Stimulated activated CD4-positive, alpha-beta T cell treated with anti-CD3 and anti-CD28 coated beads, Interleukin-4, amount 100 ng/mL, for 1 hour (primary cell): Measurements from ENCODE around the gene GAL3ST1.
"Not testable (repeated sequence)": the region's sequence is repeated elsewhere in the genome, so short reads cannot be mapped to it uniquely, and the experiment has no call there.

Source experiments
- DNase-seq: peaks from one replicate; pipeline ENCODE4 v3.0.0-alpha.2; 2020

GAL3ST1 gene

DNA sequence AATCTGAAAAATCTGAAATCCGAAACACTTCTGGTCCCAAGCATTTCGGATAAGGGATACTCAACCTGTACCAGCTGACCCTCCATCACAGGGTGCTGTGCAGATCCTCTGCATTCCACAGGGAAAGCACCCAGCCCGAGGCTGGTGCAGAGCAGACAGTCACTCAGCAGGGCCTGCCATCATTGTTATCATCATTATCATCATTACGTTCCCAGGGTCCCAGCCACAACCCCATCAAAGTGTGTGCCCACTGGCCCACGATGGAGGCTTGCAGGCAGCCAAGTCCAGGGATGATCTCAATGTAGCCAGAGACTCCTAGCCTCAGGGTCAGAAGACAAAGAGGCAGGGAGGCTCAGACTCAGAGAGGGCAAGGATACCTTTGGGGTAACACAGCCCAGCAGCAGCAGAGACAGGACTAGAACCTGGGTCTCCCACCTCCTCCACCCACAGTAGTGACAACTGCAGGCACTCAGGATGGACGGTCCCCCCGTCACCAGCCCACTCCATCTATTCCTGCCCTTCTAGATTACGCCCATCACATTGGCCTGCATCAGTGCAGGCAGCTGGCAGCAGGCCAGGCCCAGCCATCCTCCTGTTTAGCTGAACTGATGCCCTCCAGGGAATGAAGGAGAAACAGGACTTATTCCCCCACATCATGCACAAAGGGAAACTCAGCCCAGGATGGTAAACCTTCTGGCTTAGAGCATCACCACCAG is 10.3 kb downstream of the GAL3ST1 start:
- DNase-seq, result no peak

- no peak for DNase-seq
These were observed 12.1 kb downstream of the GAL3ST1 start for GRCh38 chr22:30562366-30562765.

DNA sequence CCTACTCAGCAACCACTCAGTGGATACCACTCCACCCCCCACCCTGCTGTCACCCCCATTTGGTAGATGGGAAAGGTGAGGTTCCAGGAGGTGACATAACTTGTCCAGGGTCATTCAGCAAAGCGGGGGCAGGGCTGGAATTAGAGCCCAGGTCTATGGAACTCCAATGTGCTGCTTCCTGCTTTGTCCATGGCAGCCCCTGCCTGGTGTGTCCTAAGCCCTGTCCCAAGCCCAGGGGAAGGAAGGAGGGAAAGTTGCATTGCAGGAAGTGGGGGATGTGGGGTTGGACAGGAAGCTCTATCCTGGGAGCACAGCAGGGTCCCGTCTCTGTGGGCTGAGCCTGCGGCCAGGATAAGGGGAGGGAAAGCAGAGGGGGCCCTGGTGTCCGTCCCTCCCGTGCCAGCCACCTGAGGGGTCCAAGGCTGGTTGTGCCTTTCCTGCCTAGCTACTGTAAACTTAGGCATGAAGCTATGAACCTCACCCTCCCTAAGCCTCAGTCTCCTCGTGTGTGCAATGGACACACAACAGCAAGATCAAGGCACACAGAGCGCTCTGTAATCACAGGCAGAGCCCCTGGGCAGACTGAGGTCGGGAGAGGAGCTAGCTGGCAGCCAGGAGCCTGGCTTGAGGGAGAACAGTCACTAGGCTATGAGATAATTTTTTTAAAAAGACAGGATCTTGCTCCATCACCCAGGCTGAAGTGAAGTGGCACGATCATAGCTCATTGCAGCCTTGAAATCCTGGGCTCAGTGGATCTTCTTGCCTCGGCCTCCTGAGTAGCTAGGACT is 12.9 kb downstream of the GAL3ST1 start:
- DNase-seq, result no peak

DNA sequence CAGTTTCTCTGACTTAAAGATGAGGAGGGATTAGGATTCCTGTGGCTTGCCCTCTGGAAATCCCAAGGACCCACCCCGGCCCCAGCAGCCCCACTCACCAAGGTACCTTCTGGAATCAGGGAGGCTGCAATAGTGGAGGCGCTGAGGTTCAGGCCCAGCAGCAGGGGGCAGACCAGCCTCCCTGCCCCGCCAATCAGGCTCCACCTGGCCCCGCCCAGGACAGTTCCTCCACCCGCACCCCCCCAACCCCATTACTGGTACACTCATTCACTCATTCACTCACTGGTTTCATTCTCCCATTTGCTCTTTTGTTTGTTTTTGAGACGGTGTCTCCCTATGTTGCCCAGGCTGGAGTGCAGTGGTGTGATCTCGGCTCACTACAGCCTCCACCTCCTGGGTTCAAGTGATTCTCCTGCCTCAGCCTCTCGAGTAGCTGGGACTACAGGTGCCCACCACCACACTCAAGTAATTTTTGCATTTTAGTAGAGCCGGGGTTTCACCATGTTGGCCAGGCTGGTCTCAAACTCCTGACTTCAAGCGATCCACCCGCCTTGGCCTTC is 13.7 kb downstream of the GAL3ST1 start:
- not testable (repeated sequence) for DNase-seq

DNA sequence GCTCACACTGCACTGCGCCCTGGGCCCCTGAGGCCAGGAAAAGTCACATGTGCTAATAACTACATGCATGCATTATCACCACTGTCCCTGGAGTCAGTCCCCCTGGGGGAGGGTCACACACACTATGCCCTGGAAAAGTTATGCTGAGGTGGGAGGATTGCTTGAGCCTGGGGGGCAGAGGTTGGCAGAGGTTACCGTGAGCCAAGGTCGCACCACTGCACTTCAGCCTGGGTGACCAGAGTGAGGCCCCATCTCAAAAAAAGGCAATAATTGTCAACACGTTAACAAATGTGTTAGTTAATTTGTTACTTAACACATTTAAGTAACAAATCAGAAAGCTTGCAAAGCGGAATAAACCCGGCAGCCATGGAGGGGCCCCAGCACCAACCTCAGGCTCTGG is 14.6 kb downstream of the GAL3ST1 start:
- no peak for DNase-seq

DNA sequence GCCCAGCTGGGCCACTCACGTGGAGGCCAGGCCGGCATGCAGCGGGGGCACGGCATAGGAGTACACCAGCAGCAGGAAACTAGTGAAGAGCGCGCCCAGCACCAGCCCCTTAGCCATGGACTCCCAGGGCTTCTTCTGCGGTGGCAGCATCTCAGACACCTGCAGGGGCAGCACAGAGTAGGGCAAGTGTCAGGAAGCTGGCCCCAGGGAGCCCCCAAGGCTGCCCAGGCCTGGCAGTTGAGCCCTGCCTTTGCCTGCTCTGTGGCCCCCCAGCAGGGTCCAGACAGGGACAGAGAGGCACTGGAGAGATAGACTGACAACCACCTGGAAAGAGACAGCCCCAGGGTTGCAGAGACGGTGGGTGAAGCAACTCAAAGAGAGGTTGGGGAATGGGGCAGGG is 17.2 kb downstream of the GAL3ST1 start:
- DNase-seq, result no peak

GRCh38 chr22:30556388-30556787 is 18.1 kb downstream of the GAL3ST1 start:
- no peak for DNase-seq

DNA sequence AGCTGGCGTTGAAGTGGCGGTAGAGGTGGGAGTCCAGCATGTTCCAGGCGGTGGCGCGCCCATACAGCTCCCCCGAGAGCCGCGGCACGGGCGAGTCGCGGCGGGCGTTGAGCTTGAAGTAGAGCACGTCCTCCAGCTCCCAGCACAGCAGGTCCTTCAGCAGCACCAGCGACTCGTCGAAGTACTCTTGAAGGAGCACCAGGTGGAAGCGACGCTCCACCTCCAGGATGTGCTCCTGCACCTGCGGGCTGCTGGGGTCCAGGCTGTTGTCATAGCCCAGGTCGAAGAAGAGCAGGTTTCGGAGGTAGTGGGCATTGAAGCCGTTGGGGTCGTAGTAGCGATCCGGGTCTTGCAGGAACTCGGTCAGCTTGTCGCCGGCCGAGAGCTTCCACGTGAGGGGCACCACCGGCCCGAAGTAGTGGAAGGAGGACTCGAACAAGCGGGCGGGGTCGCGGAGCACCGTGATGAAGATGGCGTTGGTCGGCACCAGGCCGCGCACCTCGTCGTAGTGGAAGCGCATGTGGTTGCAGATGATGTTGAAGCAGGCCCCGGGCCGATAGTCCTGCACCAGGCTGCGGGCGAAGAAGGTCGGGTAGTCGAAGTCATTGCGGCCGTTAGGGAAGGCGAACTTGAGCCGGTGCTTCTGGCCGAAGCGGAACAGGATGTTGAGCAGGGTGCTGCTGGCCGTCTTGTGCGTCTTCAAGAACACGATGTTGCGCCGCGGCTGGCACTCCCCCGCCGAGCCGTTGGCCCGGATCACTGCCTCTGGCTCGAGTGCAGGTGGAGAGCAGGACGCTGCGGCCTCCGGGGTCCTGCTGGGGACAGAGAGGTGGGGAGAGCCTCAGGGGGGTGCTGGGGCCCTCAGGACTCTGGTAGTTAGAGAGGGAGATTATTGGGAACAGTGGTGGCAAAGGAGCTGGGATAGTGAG is 18.9 kb downstream of the GAL3ST1 start:
- no peak for DNase-seq

GRCh38 chr22:30553971-30554370 is 20.5 kb downstream of the GAL3ST1 start:
- DNase-seq, result no peak

GRCh38 chr22:30552719-30553118 is 21.7 kb downstream of the GAL3ST1 start:
- no peak for DNase-seq

DNA sequence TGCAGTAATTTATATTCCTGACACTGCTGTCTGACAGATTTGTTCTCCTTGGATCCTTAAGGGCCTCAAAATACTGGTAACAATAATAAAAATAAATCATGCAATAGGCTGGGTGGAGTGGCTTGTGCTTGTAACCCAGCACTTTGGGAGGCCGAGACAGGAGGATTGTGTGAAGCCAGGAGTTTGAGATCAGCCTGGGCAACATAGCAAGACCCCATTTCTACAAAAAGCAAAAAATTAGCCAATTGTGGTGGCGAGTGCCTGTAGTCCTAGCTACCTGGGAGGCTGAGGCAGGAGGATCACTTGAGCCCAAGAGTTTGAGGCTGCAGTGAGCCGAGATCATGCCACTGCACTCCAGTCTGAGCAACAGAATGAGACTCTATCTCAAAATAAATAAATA is 22.7 kb downstream of the GAL3ST1 start:
- DNase-seq, result not testable (repeated sequence)

- no peak for DNase-seq
These were observed 27.3 kb downstream of the GAL3ST1 start for GRCh38 chr22:30547188-30547587.

- no peak for DNase-seq
These were observed 27.8 kb downstream of the GAL3ST1 start, which contains the start of gene SEC14L6 for GRCh38 chr22:30546616-30547015. TSS of gene SEC14L6 (minus strand) at chr22:30546741. CDS start at chr22:30546682, 59 bp downstream.

DNA sequence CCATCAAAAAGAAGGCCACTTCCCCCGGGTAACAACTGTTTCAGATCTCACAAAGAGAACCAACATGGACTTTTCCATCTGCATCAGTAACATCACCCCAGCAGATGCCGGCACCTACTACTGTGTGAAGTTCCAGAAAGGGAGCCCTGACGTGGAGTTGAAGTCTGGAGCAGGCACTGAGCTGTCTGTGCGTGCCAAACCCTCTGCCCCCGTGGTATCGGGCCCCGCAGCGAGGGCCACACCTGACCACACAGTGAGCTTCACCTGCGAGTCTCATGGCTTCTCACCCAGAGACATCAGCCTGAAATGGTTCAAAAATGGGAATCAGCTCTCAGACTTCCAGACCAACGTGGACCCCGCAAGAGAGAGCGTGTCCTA is 31.7 kb downstream of the GAL3ST1 start:
- DNase-seq, result no peak

- no peak for DNase-seq
These were observed 32.3 kb downstream of the GAL3ST1 start for GRCh38 chr22:30541961-30542810.

DNA sequence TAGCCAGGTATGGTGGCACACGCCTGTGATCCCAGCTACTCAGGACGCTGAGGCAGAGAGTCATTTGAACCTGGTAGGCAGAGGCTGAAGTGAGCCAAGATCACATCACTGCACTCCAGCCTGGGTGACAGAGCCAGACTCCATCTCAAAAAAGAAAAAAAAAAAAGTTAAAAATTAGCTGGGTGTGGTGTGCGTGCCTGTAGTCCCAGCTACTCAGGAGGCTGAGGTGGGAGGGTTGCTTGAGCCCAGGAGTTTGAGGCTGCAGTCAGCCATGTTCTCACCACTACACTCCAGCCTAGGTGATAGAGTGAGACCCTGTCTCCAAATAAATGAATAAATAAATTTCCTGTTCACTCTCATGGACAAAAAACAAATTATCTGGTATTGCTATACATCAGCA is 33.0 kb downstream of the GAL3ST1 start:
- DNase-seq, result not testable (repeated sequence)

- DNase-seq, result no peak
These were observed 35.1 kb downstream of the GAL3ST1 start for GRCh38 chr22:30539368-30539767.

GRCh38 chr22:30538280-30538679 is 36.2 kb downstream of the GAL3ST1 start:
- DNase-seq, result no peak

- DNase-seq, result no peak
These were observed 37.3 kb downstream of the GAL3ST1 start for GRCh38 chr22:30537083-30537731.

DNA sequence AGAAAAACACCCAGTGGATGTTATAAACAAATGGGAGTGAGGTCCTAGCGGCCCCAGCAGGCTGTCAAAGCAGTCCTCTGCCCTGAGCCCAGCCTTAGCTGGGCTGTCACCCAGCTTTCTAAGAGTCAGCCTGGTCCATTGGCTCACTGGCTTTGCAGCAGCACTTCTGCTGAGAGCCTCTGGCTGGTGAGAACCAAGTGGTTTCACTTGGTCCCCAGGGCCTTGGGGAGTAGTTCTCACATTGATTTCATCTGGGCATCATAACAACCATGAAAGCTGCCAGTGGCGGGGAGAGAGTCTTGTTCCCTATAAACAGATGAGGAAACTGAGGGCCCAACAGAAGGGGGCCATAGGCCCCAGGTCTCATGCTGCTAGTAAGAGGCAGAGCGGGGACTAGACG is 39.3 kb downstream of the GAL3ST1 start:
- DNase-seq, result no peak
